ENCODE data around the gene C10orf105.

C10orf105 gene

GRCh38 chr10:71743089-71743838, 23.7 kb upstream of the C10orf105 start:
- H3K27ac ChIP-seq (ENCODE audit: low read depth, low read length): no peak overlapping the region
- 98% methylated on average over 4 of the region's 4 CpGs for WGBS
- no peaks in the 10 kb centered on the region for H3K27me3 ChIP-seq (ENCODE audit: insufficient read depth, low read length)
- no peak overlapping the region for H3K4me3 ChIP-seq (ENCODE audit: low read length)
- H3K36me3 ChIP-seq (ENCODE audit: insufficient read depth, low read length): no peaks in the 10 kb centered on the region
- no peaks in the 10 kb centered on the region for H3K9me3 ChIP-seq (ENCODE audit: insufficient read depth, low read depth, low read length)
- no peak overlapping the region for H3K9ac ChIP-seq (ENCODE audit: low read depth, low read length)
- H3K4me1 ChIP-seq (ENCODE audit: insufficient read depth, low read length): peaks cover 5% of the 10 kb centered on the region; the same call in 1 of the 2 replicates

DNA sequence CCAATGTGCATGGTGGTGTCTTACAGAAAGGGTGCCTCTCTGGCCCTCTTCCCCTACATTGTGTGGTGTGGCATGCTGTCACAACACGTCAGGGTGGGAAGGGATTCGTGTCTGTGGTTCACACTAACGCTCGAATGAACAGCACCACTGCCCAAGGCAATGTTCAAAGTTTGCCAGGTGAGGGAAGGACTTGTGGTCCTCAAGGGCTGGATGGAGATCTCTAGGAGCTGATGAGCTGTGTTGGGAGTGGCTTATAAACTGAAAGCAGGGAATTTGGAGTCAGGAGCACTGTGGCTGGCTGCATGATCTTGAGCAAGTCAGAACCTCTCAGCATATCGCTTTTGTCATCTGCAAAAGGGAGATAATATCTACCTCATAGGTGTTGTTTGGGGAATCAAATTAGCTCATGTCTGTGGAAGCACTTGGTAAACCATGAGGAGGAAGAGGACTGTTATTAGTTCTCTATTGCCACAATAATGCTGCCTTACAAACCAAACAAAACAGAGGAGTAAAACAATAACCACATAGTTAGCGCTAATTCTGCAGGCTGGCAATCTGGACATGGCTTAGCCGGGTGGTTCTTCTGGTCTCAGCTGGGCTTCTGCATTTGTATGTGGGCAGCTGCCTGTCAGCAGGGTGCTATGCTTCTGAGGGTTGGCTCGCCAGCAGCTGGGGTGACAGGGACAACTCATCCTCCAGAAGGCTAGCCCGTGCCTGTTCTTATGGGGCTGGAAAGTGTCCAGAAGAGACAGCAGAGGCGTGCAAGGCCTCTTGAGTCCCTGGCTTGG, 22.9 kb upstream of the C10orf105 start:
- no peaks in the 10 kb centered on the region for H3K27me3 ChIP-seq (ENCODE audit: insufficient read depth, low read length)
- H3K9ac ChIP-seq (ENCODE audit: low read depth, low read length): no peak overlapping the region
- H3K27ac ChIP-seq (ENCODE audit: low read depth, low read length): no peak overlapping the region
- H3K36me3 ChIP-seq (ENCODE audit: insufficient read depth, low read length): no peaks in the 10 kb centered on the region
- no peak overlapping the region for H3K4me3 ChIP-seq (ENCODE audit: low read length)
- 90% methylated on average over 10 of the region's 10 CpGs for WGBS
- peaks cover 5% of the 10 kb centered on the region; the same call in 1 of the 2 replicates for H3K4me1 ChIP-seq (ENCODE audit: insufficient read depth, low read length)
- H3K9me3 ChIP-seq (ENCODE audit: insufficient read depth, low read depth, low read length): no peaks in the 10 kb centered on the region

DNA sequence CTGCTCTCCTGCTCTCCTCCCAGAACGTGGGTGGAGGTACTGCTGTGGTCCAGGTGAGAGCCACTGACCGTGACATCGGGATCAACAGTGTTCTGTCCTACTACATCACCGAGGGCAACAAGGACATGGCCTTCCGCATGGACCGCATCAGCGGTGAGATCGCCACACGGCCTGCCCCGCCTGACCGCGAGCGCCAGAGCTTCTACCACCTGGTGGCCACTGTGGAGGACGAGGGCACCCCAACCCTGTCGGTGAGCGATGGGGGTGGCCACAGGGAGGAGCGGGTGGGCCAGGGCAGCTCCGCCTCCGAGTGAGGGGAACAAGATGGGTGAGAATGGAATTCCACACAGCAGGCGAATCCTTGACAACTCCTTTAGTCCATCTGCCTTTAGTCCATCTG, 22.1 kb upstream of the C10orf105 start:
- 95% methylated on average over 20 of the region's 20 CpGs for WGBS
- H3K4me1 ChIP-seq (ENCODE audit: insufficient read depth, low read length): peaks cover 5% of the 10 kb centered on the region; the same call in 1 of the 2 replicates

GRCh38 chr10:71741029-71741428, 21.5 kb upstream of the C10orf105 start:
- Histone ChIP-seq H3K4me3 (ENCODE audit: low read length) (no peak overlapping the region), H3K27me3 (ENCODE audit: insufficient read depth, low read length) (no peaks in the 10 kb centered on the region), H3K4me1 (ENCODE audit: insufficient read depth, low read length) (peaks cover 3% of the 10 kb centered on the region; the same call in 1 of the 2 replicates), H3K36me3 (ENCODE audit: insufficient read depth, low read length) (no peaks in the 10 kb centered on the region), H3K9me3 (ENCODE audit: insufficient read depth, low read depth, low read length) (no peaks in the 10 kb centered on the region), H3K9ac (ENCODE audit: low read depth, low read length) (no peak overlapping the region), H3K27ac (ENCODE audit: low read depth, low read length) (no peak overlapping the region)
- WGBS: 69% methylated on average over 4 of the region's 4 CpGs

More for the DNA sequence above, 22.1 kb upstream of the C10orf105 start:
- no peak overlapping the region for H3K4me3 ChIP-seq (ENCODE audit: low read length)
- H3K27me3 ChIP-seq (ENCODE audit: insufficient read depth, low read length): no peaks in the 10 kb centered on the region
- no peaks in the 10 kb centered on the region for H3K9me3 ChIP-seq (ENCODE audit: insufficient read depth, low read depth, low read length)
- no peak overlapping the region for H3K27ac ChIP-seq (ENCODE audit: low read depth, low read length)
- H3K9ac ChIP-seq (ENCODE audit: low read depth, low read length): no peak overlapping the region
- no peaks in the 10 kb centered on the region for H3K36me3 ChIP-seq (ENCODE audit: insufficient read depth, low read length)

DNA sequence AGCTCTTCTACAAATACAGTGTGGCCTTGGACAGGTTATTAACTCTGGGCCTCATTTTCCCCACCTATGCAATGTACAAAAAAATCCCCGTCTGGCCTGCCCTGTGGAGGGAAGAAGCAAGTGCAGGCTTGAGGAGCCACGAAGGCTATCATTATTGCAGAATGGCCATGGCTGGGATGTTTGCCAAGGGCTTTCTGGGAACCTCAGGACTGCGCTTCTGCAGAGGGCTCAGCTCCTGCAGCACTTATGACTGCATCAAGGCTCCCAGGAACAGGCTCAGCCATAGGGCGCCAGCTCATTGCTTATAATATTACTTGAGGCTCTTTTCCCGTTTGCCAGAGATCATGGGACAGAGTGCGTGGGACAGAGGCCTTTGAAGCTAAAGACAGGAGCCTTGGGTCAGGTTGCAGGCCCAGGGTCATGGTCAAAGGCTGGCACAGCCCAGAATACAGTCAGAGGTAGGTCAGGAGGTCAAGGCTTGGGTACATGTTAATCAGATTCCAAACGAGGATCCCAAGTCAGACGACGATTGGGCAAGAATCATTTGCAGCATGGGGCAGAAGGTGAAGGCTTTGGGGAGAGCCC, 20.6 kb upstream of the C10orf105 start:
- Histone ChIP-seq H3K4me3 (ENCODE audit: low read length) (no peak overlapping the region), H3K9ac (ENCODE audit: low read depth, low read length) (no peak overlapping the region), H3K27me3 (ENCODE audit: insufficient read depth, low read length) (no peaks in the 10 kb centered on the region), H3K9me3 (ENCODE audit: insufficient read depth, low read depth, low read length) (no peaks in the 10 kb centered on the region), H3K36me3 (ENCODE audit: insufficient read depth, low read length) (no peaks in the 10 kb centered on the region), H3K4me1 (ENCODE audit: insufficient read depth, low read length) (peaks cover 3% of the 10 kb centered on the region; the same call in 1 of the 2 replicates), H3K27ac (ENCODE audit: low read depth, low read length) (no peak overlapping the region)
- 69% methylated on average over 9 of the region's 9 CpGs for WGBS

DNA sequence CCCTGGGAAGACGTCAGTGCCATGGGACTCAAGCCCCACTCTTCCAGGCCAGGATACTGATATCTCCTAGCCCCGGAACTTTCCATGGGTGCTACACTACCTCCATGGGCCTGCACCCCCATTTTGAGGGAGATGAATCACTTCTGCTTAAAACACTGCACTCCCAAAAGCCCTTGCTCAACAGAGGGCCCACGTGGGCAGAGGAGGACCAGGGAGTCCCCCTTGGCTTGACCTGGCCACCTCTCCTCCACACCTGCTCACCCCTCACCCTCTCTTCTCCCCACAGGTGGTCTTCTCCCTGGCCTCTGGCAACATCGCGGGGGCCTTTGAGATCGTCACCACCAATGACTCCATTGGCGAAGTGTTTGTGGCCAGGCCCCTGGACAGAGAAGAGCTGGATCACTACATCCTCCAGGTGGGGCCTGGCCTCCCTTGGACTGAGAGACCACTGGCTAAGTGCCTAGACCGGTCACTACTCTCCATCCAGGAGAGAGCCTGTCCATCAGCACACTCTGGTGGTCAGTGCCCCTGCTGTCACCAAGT, 19.9 kb upstream of the C10orf105 start:
- 89% methylated on average over 8 of the region's 8 CpGs for WGBS
- H3K4me3 ChIP-seq (ENCODE audit: low read length): no peak overlapping the region
- peaks cover 3% of the 10 kb centered on the region; the same call in 1 of the 2 replicates for H3K4me1 ChIP-seq (ENCODE audit: insufficient read depth, low read length)
- no peaks in the 10 kb centered on the region for H3K36me3 ChIP-seq (ENCODE audit: insufficient read depth, low read length)
- H3K27me3 ChIP-seq (ENCODE audit: insufficient read depth, low read length): no peaks in the 10 kb centered on the region
- no peaks in the 10 kb centered on the region for H3K9me3 ChIP-seq (ENCODE audit: insufficient read depth, low read depth, low read length)
- H3K9ac ChIP-seq (ENCODE audit: low read depth, low read length): no peak overlapping the region
- no peak overlapping the region for H3K27ac ChIP-seq (ENCODE audit: low read depth, low read length)

GRCh38 chr10:71737834-71738197, 18.2 kb upstream of the C10orf105 start:
- Histone ChIP-seq H3K27ac (ENCODE audit: low read depth, low read length) (no peak overlapping the region), H3K9me3 (ENCODE audit: insufficient read depth, low read depth, low read length) (no peaks in the 10 kb centered on the region), H3K9ac (ENCODE audit: low read depth, low read length) (no peak overlapping the region), H3K4me1 (ENCODE audit: insufficient read depth, low read length) (peaks cover 3% of the 10 kb centered on the region; the same call in 1 of the 2 replicates), H3K36me3 (ENCODE audit: insufficient read depth, low read length) (no peaks in the 10 kb centered on the region), H3K27me3 (ENCODE audit: insufficient read depth, low read length) (no peaks in the 10 kb centered on the region), H3K4me3 (ENCODE audit: low read length) (no peak overlapping the region)
- 95% methylated on average over 3 of the region's 3 CpGs for WGBS

DNA sequence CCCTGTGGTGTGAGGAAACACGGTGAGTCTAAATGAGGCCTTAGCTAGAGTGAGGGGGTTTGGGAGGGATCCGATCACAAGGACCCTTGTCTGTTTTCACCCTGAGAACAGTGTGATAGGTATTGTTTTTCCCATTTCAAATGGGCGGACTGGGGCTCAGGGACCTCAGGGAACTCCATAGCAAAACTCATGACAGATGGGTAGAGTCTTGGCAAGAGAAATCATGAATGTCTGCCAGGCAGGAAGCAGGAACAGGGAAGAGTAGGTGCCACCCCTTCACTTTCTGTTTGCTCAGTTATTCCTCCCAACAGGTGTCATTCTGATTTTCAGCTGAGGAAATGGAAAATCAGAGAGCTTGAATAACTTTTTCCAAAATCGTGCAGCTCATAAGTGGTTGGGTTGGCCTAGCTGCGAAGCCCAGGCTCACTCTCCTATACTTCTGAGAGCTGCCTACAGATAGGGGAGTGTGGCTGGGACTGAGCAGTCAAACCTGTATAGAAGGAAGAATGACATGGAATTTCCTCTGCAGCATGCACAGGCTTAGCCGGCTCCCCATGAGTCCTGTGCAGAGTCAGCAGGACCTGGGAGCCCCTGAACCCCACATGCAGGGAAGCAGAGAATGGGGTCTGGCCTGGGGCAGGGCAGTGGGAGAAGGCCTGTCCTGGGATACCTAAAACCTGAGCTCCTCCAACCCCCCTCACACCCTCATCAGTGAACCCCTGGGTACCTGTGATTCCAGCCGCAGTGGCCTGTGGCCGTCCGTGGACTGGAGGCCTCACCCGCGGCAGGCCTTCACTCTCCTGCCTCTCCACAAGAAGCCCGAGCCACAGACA, 17.6 kb upstream of the C10orf105 start:
- WGBS: 91% methylated on average over 12 of the region's 12 CpGs

GRCh38 chr10:71736570-71736952, 17.0 kb upstream of the C10orf105 start:
- 75% methylated on average over 2 of the region's 2 CpGs for WGBS
- Histone ChIP-seq H3K36me3 (ENCODE audit: insufficient read depth, low read length) (no peaks in the 10 kb centered on the region), H3K4me1 (ENCODE audit: insufficient read depth, low read length) (peaks cover 3% of the 10 kb centered on the region; the same call in 1 of the 2 replicates), H3K4me3 (ENCODE audit: low read length) (no peak overlapping the region), H3K27ac (ENCODE audit: low read depth, low read length) (no peak overlapping the region), H3K27me3 (ENCODE audit: insufficient read depth, low read length) (no peaks in the 10 kb centered on the region), H3K9me3 (ENCODE audit: insufficient read depth, low read depth, low read length) (no peaks in the 10 kb centered on the region), H3K9ac (ENCODE audit: low read depth, low read length) (no peak overlapping the region)

More for the DNA sequence above, 17.6 kb upstream of the C10orf105 start:
- Histone ChIP-seq H3K9ac (ENCODE audit: low read depth, low read length) (no peak overlapping the region), H3K27ac (ENCODE audit: low read depth, low read length) (no peak overlapping the region), H3K9me3 (ENCODE audit: insufficient read depth, low read depth, low read length) (no peaks in the 10 kb centered on the region), H3K4me3 (ENCODE audit: low read length) (no peak overlapping the region), H3K36me3 (ENCODE audit: insufficient read depth, low read length) (no peaks in the 10 kb centered on the region), H3K4me1 (ENCODE audit: insufficient read depth, low read length) (peaks cover 3% of the 10 kb centered on the region; the same call in 1 of the 2 replicates), H3K27me3 (ENCODE audit: insufficient read depth, low read length) (no peaks in the 10 kb centered on the region)

GRCh38 chr10:71735709-71736569, 16.4 kb upstream of the C10orf105 start:
- Histone ChIP-seq H3K27me3 (ENCODE audit: insufficient read depth, low read length) (no peaks in the 10 kb centered on the region), H3K4me3 (ENCODE audit: low read length) (no peak overlapping the region), H3K9me3 (ENCODE audit: insufficient read depth, low read depth, low read length) (no peaks in the 10 kb centered on the region), H3K9ac (ENCODE audit: low read depth, low read length) (no peak overlapping the region), H3K36me3 (ENCODE audit: insufficient read depth, low read length) (no peaks in the 10 kb centered on the region), H3K27ac (ENCODE audit: low read depth, low read length) (no peak overlapping the region), H3K4me1 (ENCODE audit: insufficient read depth, low read length) (peaks cover 3% of the 10 kb centered on the region; the same call in 1 of the 2 replicates)
- WGBS: 88% methylated on average over 15 of the region's 16 CpGs
